CD4-positive, alpha-beta T cell (primary cell): ENCODE data around the gene RGPD5. TPM values are rescaled to one million over a fixed set of nuclear protein-coding genes. Genes with fewer than 3 reads are reported as not detected.
"Not testable (repeated sequence)": the region's sequence is repeated elsewhere in the genome, so short reads cannot be mapped to it uniquely, and the experiment has no call there.

Source experiments
- ATAC-seq: fragments of 200-7000 bp; cut with Tn5 transposase; one replicate; pipeline ENCODE4 v1.10.0; 2022; ENCODE audit warnings: mild to moderate bottlenecking; ENCODE audit not compliant: poor library complexity
- CTCF ChIA-PET: fragments of 350-600 bp; sonication (Branson Sonifier 250); formaldehyde crosslinking; loops from one replicate; lab custom pipeline; 2021; ENCODE audit warnings: antibody characterized with exemption, inconsistent platforms; lab: Charles Lee
- POLR2A ChIA-PET: fragments of 350-600 bp; sonication (Branson Sonifier 250); formaldehyde crosslinking; loops from one replicate; lab custom pipeline; 2021; ENCODE audit warnings: antibody characterized with exemption, inconsistent platforms; lab: Charles Lee
- DNase-seq, 14 experiments: peaks; one replicate each; pipeline ENCODE4 v3.0.0-alpha.2; 2013 to 2020; ENCODE audit warnings: mixed read lengths in 2 of 14
- H3K27ac ChIP-seq, 2 donors: one replicate each; pipeline versions ENCODE4 v1.5.1 to v1.7.0; 2013; ENCODE audit warnings: low read length in 2 of 2, low read depth in 1 of 2, mild to moderate bottlenecking in 1 of 2
- H3K27me3 ChIP-seq, 2 experiments: 1 replicate in 1 of 2; 2 replicates in 1 of 2; pipeline versions ENCODE4 v1.6.1 to v1.7.0; 2013; ENCODE audit warnings: low read length in 2 of 2, control low read depth in 1 of 2, mild to moderate bottlenecking in 1 of 2, moderate library complexity in 1 of 2; ENCODE audit not compliant: insufficient read depth in 2 of 2, control insufficient read depth in 1 of 2
- H3K36me3 ChIP-seq: one replicate; pipeline ENCODE4 v1.6.1; 2013; ENCODE audit warnings: low read length, control low read depth; ENCODE audit not compliant: insufficient read depth
- H3K4me1 ChIP-seq: one replicate; pipeline ENCODE4 v1.6.1; 2013; ENCODE audit warnings: low read length, control low read depth; ENCODE audit not compliant: insufficient read depth
- H3K4me3 ChIP-seq: one replicate; pipeline ENCODE4 v1.5.1; 2013; ENCODE audit warnings: mild to moderate bottlenecking, low read length, moderate library complexity
- H3K9me3 ChIP-seq, 2 experiments: 1 replicate in 1 of 2; 2 replicates in 1 of 2; pipeline versions ENCODE4 v1.6.1 to v1.7.0; 2013; ENCODE audit warnings: low read length in 2 of 2, mild to moderate bottlenecking in 2 of 2, control low read depth in 1 of 2, moderate library complexity in 1 of 2; ENCODE audit not compliant: control insufficient read depth in 1 of 2, insufficient read depth in 1 of 2
- H3K27ac Mint-ChIP-seq: one replicate; pipeline ENCODE4 v1.8.0; 2020; ENCODE audit warnings: mixed read lengths
- H3K27me3 Mint-ChIP-seq: one replicate; pipeline ENCODE4 v1.8.0; 2021; ENCODE audit warnings: mixed read lengths
- H3K36me3 Mint-ChIP-seq: one replicate; pipeline ENCODE4 v1.8.0; 2021; ENCODE audit warnings: low read depth, mixed read lengths
- H3K4me1 Mint-ChIP-seq: one replicate; pipeline ENCODE4 v1.8.0; 2021; ENCODE audit warnings: low read depth, mixed read lengths
- H3K4me3 Mint-ChIP-seq: one replicate; pipeline ENCODE4 v1.8.0; 2020; ENCODE audit warnings: mild to moderate bottlenecking, mixed read lengths
- H3K9me3 Mint-ChIP-seq: one replicate; pipeline ENCODE4 v1.8.0; 2020; ENCODE audit warnings: mixed read lengths
- intact Hi-C, 2 experiments: fragments of 100-400 bp; cut with DNase I in 1 of 2; cut with micrococcal nuclease in 1 of 2; formaldehyde crosslinking; loops; one replicate each; pipeline versions ENCODE4 v1.15.1 to v1.9.0; 2023 to 2025; cut with DNase I, micrococcal nuclease
- total RNA-seq, 174 experiments: library from RNA in 2 of 174; stranded (reverse) in 2 of 174; gene quantifications; one replicate each; pipeline ENCODE4 v1.2.3 and lab custom pipeline; 2021 to 2026

RGPD5 gene
- total RNA-seq, 2 experiments from 2014 or later, result 283 to 291 TPM

DNA sequence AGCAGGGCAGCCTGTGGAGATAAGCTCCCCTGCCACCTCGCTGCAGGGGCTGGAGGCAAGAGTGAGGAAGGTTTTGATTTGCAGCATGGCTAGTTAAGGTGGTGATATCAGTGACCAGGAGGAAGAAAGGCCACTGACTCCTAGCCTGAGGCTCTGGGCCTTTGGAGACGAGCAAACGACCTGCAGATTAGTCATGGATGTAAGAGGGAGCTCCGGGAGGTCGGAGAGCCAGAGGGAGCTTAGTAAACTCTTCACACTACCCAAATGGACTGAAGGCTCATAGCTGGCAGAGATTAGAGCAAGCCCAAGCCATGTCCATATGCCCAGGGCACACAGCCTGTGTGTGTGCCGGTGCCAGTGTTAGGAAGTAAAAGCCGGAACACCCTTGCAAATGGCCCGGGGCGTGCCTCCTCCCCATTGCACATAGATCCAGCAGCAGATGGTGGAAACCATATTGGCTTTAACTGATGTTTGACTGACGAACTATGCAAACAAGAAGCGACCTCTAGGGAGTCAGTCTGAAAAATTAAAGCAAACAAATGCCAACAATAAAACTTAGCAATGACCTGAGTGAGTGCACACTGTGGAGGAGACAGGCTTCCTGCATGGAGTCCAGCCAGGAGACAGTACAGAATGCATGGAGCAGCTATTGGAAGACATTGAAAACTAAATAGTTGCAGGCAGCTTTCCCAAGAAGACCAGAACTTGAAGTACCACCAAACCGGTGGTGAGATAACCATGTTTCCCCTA is 2.4 kb upstream of the RGPD5 start:
- ATAC-seq, H3K27ac ChIP-seq, H3K4me3 ChIP-seq, H3K27me3 Mint-ChIP-seq, H3K4me1 ChIP-seq, H3K27ac Mint-ChIP-seq, H3K36me3 ChIP-seq, H3K36me3 Mint-ChIP-seq, H3K9me3 ChIP-seq, DNase-seq, CTCF ChIA-PET, H3K4me1 Mint-ChIP-seq, H3K9me3 Mint-ChIP-seq, H3K27me3 ChIP-seq, intact Hi-C loops, POLR2A ChIA-PET, H3K4me3 Mint-ChIP-seq: not testable (repeated sequence)

DNA sequence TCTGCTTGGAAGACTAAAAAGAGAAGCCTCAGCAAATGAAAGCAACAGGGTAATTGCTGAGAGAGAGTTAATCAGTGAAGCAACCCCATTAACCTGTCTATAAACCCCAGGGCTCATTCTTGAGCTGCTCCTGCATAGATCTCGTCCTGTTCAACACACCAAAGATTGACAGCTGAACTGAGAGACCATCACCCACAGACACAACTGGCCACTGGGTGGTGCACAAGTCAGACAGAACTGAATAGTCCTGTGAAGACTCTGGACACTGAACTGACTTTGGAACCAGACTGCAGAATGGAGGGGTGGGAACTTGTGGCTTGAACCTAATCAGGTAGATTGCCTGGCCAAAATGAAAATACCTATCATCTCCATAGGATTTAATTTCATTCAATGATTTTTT is 1.4 kb upstream of the RGPD5 start:
- H3K4me1 ChIP-seq, H3K27ac Mint-ChIP-seq, intact Hi-C loops, H3K9me3 ChIP-seq, H3K9me3 Mint-ChIP-seq, H3K27me3 ChIP-seq, H3K36me3 Mint-ChIP-seq, DNase-seq, H3K27me3 Mint-ChIP-seq, H3K4me1 Mint-ChIP-seq, H3K27ac ChIP-seq, H3K4me3 Mint-ChIP-seq, CTCF ChIA-PET, ATAC-seq, POLR2A ChIA-PET, H3K36me3 ChIP-seq, H3K4me3 ChIP-seq: not testable (repeated sequence)

DNA sequence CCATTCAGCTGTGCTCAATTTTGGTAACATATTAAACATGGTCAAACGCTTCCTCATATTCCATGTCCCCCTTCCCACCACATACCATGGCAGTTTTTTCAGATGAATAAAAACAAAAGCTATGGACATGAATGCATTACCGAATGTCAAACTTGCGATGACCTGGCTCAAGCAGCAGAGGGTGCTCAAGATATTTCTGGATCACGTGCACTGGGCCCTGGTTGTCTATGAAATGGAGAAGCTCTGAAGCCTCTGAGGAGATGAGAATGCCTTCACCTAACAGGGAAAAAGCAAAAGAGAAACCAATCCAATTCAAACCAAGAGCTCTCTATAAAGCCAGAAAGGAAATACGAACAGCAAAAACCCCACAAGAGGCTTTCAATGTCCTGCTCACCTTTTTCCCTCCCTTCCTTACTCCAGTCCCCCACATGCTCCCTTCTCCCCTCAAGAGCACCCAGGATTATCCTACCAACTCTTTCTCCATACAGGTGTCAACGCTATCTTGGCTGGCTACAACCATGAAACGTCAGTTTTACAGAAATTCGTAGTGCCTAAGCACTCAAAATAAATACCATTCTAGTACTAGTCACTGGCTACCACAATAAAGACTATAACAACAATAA is 77.1 kb downstream of the RGPD5 start:
- H3K27ac Mint-ChIP-seq, CTCF ChIA-PET, H3K4me1 ChIP-seq, H3K4me3 ChIP-seq, H3K9me3 ChIP-seq, intact Hi-C loops, H3K4me1 Mint-ChIP-seq, POLR2A ChIA-PET, H3K4me3 Mint-ChIP-seq, H3K36me3 ChIP-seq, DNase-seq, H3K27ac ChIP-seq, H3K27me3 ChIP-seq, H3K36me3 Mint-ChIP-seq, H3K9me3 Mint-ChIP-seq, H3K27me3 Mint-ChIP-seq: not testable (repeated sequence)
- peak; percentile 70 for ATAC-seq

DNA sequence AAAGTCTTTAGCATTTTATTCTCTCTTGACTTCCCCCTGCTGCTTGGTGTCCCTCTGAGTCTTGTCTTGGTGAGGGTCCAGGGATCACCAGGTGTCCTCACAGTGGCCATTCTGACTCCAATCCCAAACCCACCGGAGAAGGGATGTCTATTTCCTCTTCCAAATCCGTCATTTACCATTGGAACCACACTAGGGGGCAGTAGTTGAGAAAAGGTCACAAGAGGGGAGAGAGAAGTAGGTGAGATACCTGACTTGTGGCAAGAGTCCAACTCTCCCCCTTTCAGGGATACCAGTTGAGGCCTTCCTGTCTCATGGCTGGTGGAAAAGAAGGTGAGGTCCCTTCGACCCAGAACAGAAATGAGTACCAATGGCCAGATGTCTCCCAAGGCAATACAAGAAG is 82.5 kb downstream of the RGPD5 start:
- H3K4me3 ChIP-seq, H3K4me3 Mint-ChIP-seq, POLR2A ChIA-PET, DNase-seq, H3K36me3 Mint-ChIP-seq, H3K9me3 Mint-ChIP-seq, H3K27ac ChIP-seq, CTCF ChIA-PET, H3K27me3 ChIP-seq, H3K4me1 Mint-ChIP-seq, H3K4me1 ChIP-seq, H3K27ac Mint-ChIP-seq, H3K9me3 ChIP-seq, ATAC-seq, intact Hi-C loops, H3K36me3 ChIP-seq, H3K27me3 Mint-ChIP-seq: not testable (repeated sequence)

DNA sequence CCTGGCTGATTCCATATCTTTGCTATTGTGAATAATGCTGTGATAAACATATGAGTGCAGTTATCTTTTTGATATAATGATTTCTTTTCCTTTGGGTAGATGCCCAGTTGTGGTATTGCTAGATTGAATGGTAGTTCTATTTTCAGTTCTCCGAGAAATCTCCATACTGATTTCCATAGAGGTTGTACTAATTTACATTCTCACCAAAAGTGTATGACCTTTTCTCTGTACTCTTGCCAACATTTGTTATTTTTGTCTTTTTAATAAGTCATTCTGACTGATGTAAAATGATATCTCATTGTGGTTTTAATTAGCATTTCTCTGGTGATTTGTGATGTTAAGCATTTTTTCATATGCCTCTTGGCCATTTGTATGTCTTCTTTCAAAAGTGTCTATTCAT is 88.0 kb downstream of the RGPD5 start:
- DNase-seq, H3K4me1 Mint-ChIP-seq, H3K27me3 Mint-ChIP-seq, H3K36me3 ChIP-seq, H3K4me3 ChIP-seq, H3K9me3 Mint-ChIP-seq, H3K27ac ChIP-seq, H3K9me3 ChIP-seq, H3K4me3 Mint-ChIP-seq, ATAC-seq, H3K27ac Mint-ChIP-seq, intact Hi-C loops, H3K4me1 ChIP-seq, CTCF ChIA-PET, POLR2A ChIA-PET, H3K27me3 ChIP-seq, H3K36me3 Mint-ChIP-seq: not testable (repeated sequence)

DNA sequence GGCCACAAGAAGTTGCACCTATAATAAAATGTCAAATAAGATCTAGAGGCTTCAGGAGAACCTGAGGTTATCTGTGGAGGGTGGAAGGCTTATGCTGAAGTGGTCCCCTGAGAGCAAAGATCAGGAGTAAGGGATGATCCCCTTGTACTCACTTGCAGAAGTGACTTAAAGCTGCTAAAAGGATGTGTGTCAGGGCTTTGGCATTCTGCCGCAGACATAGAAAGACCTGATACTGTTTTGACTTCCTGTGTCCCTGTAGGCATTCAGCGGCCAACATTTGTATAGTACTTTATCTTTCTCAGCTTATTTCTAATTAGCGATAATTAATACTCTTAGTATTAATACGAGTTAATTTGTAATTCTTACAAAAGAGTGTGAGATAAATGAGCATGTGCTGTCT is 94.3 kb downstream of the RGPD5 start:
- H3K4me3 ChIP-seq, ATAC-seq, H3K9me3 ChIP-seq, H3K4me1 Mint-ChIP-seq, H3K36me3 Mint-ChIP-seq, H3K27ac ChIP-seq, H3K4me3 Mint-ChIP-seq, intact Hi-C loops, H3K27me3 ChIP-seq, POLR2A ChIA-PET, H3K27ac Mint-ChIP-seq, CTCF ChIA-PET, DNase-seq, H3K36me3 ChIP-seq, H3K9me3 Mint-ChIP-seq, H3K27me3 Mint-ChIP-seq, H3K4me1 ChIP-seq: not testable (repeated sequence)

DNA sequence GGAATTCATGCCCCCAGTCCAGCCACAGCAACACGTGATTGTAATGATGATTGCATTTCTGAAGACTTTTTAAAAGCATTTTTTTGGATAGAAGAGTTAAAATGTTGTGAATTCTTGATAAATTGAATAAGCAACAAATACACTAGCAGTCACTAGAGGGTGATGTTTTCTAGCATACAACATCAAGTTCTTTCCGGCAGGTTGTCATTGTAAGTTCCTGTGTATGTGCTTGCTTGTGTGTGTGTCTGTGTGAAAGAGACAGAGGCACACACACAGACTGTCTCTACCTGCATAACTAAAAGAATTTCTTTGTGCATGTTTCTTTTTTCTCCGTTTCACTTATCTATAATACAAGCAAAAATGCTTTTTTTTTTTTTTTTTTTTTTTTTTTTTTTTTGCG is 95.8 kb downstream of the RGPD5 start:
- DNase-seq, H3K27me3 Mint-ChIP-seq, H3K36me3 Mint-ChIP-seq, H3K4me3 Mint-ChIP-seq, H3K27me3 ChIP-seq, H3K4me1 ChIP-seq, POLR2A ChIA-PET, H3K9me3 ChIP-seq, H3K9me3 Mint-ChIP-seq, CTCF ChIA-PET, ATAC-seq, H3K4me3 ChIP-seq, H3K27ac Mint-ChIP-seq, H3K4me1 Mint-ChIP-seq, H3K27ac ChIP-seq, intact Hi-C loops, H3K36me3 ChIP-seq: not testable (repeated sequence)
